Astrocyte (in vitro differentiated cells and primary cell): ENCODE data around the gene ADGRA1. TPM values are rescaled to one million over a fixed set of nuclear protein-coding genes. Genes with fewer than 3 reads are reported as not detected.

Source experiments
- DNase-seq: peaks from one replicate; pipeline ENCODE4 v3.0.0-alpha.2; 2010; ENCODE audit warnings: low read depth
- FAIRE-seq: peaks from 2 replicates; lab custom pipeline; 2011; peaks lifted over from hg19 to GRCh38; lab: Jason Lieb, UNC
- H2AFZ ChIP-seq: 2 replicates; pipeline ENCODE4 v1.6.0; 2012; ENCODE audit warnings: low read depth, low read length, inconsistent platforms
- H3K27ac ChIP-seq: 2 replicates; pipeline ENCODE4 v1.5.1; 2011; ENCODE audit warnings: low read depth, low read length, inconsistent platforms
- H3K27me3 ChIP-seq: 2 replicates; pipeline ENCODE4 v1.6.0; 2011; ENCODE audit warnings: low read length, inconsistent platforms; ENCODE audit not compliant: insufficient read depth
- H3K36me3 ChIP-seq: 2 replicates; pipeline ENCODE4 v1.5.1; 2011; ENCODE audit warnings: low read length, inconsistent platforms; ENCODE audit not compliant: insufficient read depth
- H3K4me1 ChIP-seq: 2 replicates; pipeline ENCODE4 v1.5.1; 2011; ENCODE audit warnings: low read length, inconsistent platforms; ENCODE audit not compliant: insufficient read depth
- H3K4me2 ChIP-seq: 2 replicates; pipeline ENCODE4 v1.6.0; 2012; ENCODE audit warnings: low read length, inconsistent platforms
- H3K4me3 ChIP-seq: 2 replicates; pipeline ENCODE4 v1.5.1; 2011; ENCODE audit warnings: low read depth, mild to moderate bottlenecking, low read length, inconsistent platforms; ENCODE audit not compliant: insufficient read depth
- H3K79me2 ChIP-seq: 2 replicates; pipeline ENCODE4 v1.6.0; 2012; ENCODE audit warnings: mild to moderate bottlenecking, low read length, inconsistent platforms; ENCODE audit not compliant: insufficient read depth
- H3K9ac ChIP-seq: 2 replicates; pipeline ENCODE4 v1.6.0; 2012; ENCODE audit warnings: mild to moderate bottlenecking, low read length, inconsistent platforms
- H3K9me3 ChIP-seq: 2 replicates; pipeline ENCODE4 v1.5.1; 2012; ENCODE audit warnings: low read depth, mild to moderate bottlenecking, low read length, inconsistent platforms; ENCODE audit not compliant: insufficient read depth
- H4K20me1 ChIP-seq: 2 replicates; pipeline ENCODE4 v1.6.0; 2012; ENCODE audit warnings: low read length, inconsistent platforms; ENCODE audit not compliant: insufficient read depth
- H3K27ac Mint-ChIP-seq: one replicate; pipeline ENCODE4 v1.8.0; 2021; ENCODE audit warnings: mild to moderate bottlenecking, mixed read lengths; ENCODE audit not compliant: unreplicated experiment
- H3K27me3 Mint-ChIP-seq: one replicate; pipeline ENCODE4 v1.8.0; 2021; ENCODE audit warnings: low read depth, mixed read lengths; ENCODE audit not compliant: unreplicated experiment
- H3K36me3 Mint-ChIP-seq: one replicate; pipeline ENCODE4 v1.8.0; 2021; ENCODE audit warnings: low read depth, mixed read lengths; ENCODE audit not compliant: unreplicated experiment
- H3K4me1 Mint-ChIP-seq: one replicate; pipeline ENCODE4 v1.8.0; 2021; ENCODE audit warnings: low read depth, mixed read lengths; ENCODE audit not compliant: unreplicated experiment
- H3K4me3 Mint-ChIP-seq: one replicate; pipeline ENCODE4 v1.8.0; 2021; ENCODE audit warnings: mild to moderate bottlenecking, moderate library complexity, mixed read lengths; ENCODE audit not compliant: unreplicated experiment
- H3K9me3 Mint-ChIP-seq: one replicate; pipeline ENCODE4 v1.8.0; 2021; ENCODE audit warnings: mild to moderate bottlenecking, mixed read lengths; ENCODE audit not compliant: unreplicated experiment
- EZH2 ChIP-seq: IDR thresholded peaks from 2 replicates; pipeline ENCODE4 v1.6.1; 2012; ENCODE audit warnings: mild to moderate bottlenecking, low read length, inconsistent platforms; ENCODE audit not compliant: insufficient read depth
- total RNA-seq: library from RNA; stranded (reverse); gene quantifications from 2 replicates; pipeline ENCODE4 v1.2.1, GENCODE V29; 2021
- TF ChIP-seq, protein P1 (sequence below): IDR thresholded peaks from 2 replicates; pipeline ENCODE4 v1.5.1; 2011; ENCODE audit warnings: low read depth, mild to moderate bottlenecking, inconsistent platforms, low read length, moderate library complexity; ENCODE audit not compliant: insufficient read depth

The ADGRA1 gene
- total RNA-seq, 1 donor from 2014 or later: not detected

DNA sequence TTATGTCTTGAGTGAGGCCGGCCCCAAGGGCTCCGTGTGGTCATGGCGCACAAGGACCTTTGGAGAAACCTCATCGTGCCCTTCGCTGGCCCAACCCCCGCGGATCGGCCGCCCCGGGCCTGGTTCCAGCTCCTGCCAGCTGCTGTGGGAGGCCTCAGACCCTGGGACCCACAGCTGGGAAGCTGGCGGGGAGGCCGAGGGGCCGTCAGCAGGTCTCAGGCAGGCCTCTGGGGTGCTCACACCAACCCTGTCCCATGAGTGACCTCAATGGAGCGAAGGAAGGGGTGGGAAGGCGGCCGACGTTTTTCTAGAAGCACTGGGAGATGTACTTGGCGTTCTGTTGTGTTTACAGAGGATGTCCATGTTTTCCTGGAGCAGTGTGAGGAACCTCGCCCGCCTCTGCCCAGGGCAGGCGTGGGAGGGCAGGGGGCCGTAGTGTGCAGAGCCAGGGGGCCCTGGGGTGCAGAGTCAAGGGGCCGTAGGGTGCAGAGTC is 18.6 kb upstream of the ADGRA1 start:
- Histone ChIP-seq H3K4me1 (no peaks in the 10 kb centered on the region), H3K4me2 (no peak overlapping the region), H3K4me3 (no peak overlapping the region), H4K20me1 (no peaks in the 10 kb centered on the region), H3K27ac (no peak overlapping the region), H2AFZ (no peak overlapping the region), H3K27me3 (no peaks in the 10 kb centered on the region), H3K9ac (no peak overlapping the region), H3K9me3 (no peaks in the 10 kb centered on the region), H3K79me2 (no peaks in the 10 kb centered on the region), H3K36me3 (no peaks in the 10 kb centered on the region)
- Mint-ChIP-seq H3K36me3 (no peaks in the 10 kb centered on the region), H3K27me3 (peaks cover 30% of the 10 kb centered on the region), H3K4me1 (no peaks in the 10 kb centered on the region), H3K27ac (no peak overlapping the region), H3K4me3 (no peak overlapping the region), H3K9me3 (no peaks in the 10 kb centered on the region)
- no peak for FAIRE-seq
- TF ChIP-seq EZH2: no peak
- TF ChIP-seq, protein P1, sequence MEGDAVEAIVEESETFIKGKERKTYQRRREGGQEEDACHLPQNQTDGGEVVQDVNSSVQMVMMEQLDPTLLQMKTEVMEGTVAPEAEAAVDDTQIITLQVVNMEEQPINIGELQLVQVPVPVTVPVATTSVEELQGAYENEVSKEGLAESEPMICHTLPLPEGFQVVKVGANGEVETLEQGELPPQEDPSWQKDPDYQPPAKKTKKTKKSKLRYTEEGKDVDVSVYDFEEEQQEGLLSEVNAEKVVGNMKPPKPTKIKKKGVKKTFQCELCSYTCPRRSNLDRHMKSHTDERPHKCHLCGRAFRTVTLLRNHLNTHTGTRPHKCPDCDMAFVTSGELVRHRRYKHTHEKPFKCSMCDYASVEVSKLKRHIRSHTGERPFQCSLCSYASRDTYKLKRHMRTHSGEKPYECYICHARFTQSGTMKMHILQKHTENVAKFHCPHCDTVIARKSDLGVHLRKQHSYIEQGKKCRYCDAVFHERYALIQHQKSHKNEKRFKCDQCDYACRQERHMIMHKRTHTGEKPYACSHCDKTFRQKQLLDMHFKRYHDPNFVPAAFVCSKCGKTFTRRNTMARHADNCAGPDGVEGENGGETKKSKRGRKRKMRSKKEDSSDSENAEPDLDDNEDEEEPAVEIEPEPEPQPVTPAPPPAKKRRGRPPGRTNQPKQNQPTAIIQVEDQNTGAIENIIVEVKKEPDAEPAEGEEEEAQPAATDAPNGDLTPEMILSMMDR: no peak
- no peak for DNase-seq

DNA sequence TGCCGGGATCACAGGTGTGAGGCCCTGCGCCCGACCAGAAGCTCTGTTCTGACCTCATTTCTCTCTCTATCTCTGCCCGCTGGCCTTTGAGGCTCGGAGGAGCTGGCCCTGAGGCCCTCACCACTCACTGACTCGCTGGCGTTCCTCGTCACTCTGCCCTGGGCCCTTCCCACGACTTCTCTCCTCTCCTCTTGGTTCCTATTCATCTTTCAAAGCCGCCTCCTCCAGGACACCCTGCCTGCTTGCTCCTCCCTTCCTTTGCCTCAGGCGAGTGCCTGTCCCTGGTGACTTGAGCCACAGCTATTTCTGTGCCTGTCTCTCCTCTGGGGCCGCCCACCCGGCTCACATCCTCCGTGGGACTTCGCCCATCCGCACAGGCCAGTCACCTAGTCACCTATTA is 17.3 kb upstream of the ADGRA1 start:
- no peak for FAIRE-seq

DNA sequence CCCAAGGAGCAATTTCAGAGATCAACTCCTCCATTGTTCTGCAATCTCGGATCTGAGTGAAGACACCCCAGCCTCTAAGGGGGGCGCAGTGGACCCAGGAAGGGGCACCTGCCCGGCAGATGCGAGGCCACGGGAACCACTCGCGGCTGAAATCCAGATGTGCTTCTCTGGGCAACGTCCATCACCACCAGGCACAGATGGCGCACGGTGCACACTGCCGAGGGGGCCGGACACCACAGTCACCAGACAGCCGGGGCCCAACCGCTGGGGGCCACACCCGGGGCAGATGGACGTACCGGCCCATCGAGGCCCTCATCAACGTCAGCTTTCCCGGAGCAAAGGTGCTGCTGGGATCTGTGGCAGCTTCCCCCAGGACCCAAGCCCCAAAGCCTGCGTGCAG is 16.9 kb upstream of the ADGRA1 start:
- H3K27ac Mint-ChIP-seq: no peak overlapping the region
- Histone ChIP-seq H3K4me1 (no peaks in the 10 kb centered on the region), H3K79me2 (no peaks in the 10 kb centered on the region), H4K20me1 (no peaks in the 10 kb centered on the region), H3K9ac (no peak overlapping the region), H3K27me3 (no peaks in the 10 kb centered on the region), H3K36me3 (no peaks in the 10 kb centered on the region), H3K27ac (no peak overlapping the region), H3K9me3 (no peaks in the 10 kb centered on the region), H3K4me3 (no peak overlapping the region), H3K4me2 (no peak overlapping the region), H2AFZ (no peak overlapping the region)
- H3K27me3 Mint-ChIP-seq: peaks cover 31% of the 10 kb centered on the region
- FAIRE-seq: no peak
- TF ChIP-seq, protein P1: no peak
- no peak for TF ChIP-seq EZH2
- H3K4me3 Mint-ChIP-seq: no peak overlapping the region
- H3K36me3 Mint-ChIP-seq: no peaks in the 10 kb centered on the region
- DNase-seq: no peak
- no peaks in the 10 kb centered on the region for H3K4me1 Mint-ChIP-seq
- H3K9me3 Mint-ChIP-seq: peaks cover 3% of the 10 kb centered on the region

More for the DNA sequence above, 17.3 kb upstream of the ADGRA1 start:
- no peak overlapping the region for H3K4me3 Mint-ChIP-seq
- H3K4me1 ChIP-seq: no peaks in the 10 kb centered on the region
- H3K27ac Mint-ChIP-seq: no peak overlapping the region
- H3K9ac ChIP-seq: no peak overlapping the region
- H3K4me3 ChIP-seq: no peak overlapping the region
- no peaks in the 10 kb centered on the region for H3K36me3 Mint-ChIP-seq
- H3K9me3 Mint-ChIP-seq: peaks cover 3% of the 10 kb centered on the region
- H3K4me2 ChIP-seq: no peak overlapping the region
- H3K36me3 ChIP-seq: no peaks in the 10 kb centered on the region
- H2AFZ ChIP-seq: no peak overlapping the region
- no peaks in the 10 kb centered on the region for H3K79me2 ChIP-seq
- H3K27ac ChIP-seq: no peak overlapping the region
- no peak for DNase-seq
- no peaks in the 10 kb centered on the region for H4K20me1 ChIP-seq
- TF ChIP-seq, protein P1: no peak
- TF ChIP-seq EZH2: no peak
- no peaks in the 10 kb centered on the region for H3K27me3 ChIP-seq
- H3K9me3 ChIP-seq: no peaks in the 10 kb centered on the region
- no peaks in the 10 kb centered on the region for H3K4me1 Mint-ChIP-seq
- peaks cover 28% of the 10 kb centered on the region for H3K27me3 Mint-ChIP-seq
